ENCODE results near the gene BTC.
"Not testable (repeated sequence)": the region's sequence is repeated elsewhere in the genome, so short reads cannot be mapped to it uniquely, and the experiment has no call there.

BTC gene

GRCh38 chr4:74794382-74795010, at the start of gene BTC:
Gene BTC, minus strand, starts transcription at chr4:74794523. Its CDS starts 198 bp downstream, at chr4:74794325.
- no peak for DNase-seq

DNA sequence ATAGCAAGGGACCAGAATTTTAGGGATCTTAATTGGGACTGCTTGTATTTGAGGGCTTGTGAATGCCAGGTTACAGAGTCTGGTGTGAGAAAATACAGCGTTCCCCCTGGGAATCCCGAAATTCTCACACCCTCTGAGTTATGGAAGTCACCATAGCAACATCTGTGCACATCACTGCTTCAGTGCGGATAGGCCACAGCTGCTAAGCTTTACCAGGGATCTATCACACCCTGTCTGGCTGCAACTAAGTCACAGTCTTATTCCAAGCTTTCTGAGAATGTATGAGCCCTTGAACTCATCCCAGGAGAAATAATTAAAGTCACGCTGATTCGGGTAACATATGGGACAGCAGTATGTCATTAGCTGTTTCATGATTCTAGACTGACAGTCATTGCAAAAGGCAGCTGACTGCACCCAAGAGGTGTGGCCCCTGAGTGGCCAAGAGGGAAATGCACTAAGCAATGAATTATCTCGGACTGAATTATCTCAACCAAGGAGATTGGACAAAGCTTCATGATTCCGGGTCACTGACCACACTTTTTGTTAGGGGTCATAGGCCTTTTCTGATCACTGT, 46.7 kb upstream of the BTC start:
- no peak for DNase-seq

GRCh38 chr4:74838746-74839370, 44.5 kb upstream of the BTC start:
- no peak for DNase-seq

GRCh38 chr4:74830928-74831327, 36.6 kb upstream of the BTC start:
- no peak for DNase-seq

DNA sequence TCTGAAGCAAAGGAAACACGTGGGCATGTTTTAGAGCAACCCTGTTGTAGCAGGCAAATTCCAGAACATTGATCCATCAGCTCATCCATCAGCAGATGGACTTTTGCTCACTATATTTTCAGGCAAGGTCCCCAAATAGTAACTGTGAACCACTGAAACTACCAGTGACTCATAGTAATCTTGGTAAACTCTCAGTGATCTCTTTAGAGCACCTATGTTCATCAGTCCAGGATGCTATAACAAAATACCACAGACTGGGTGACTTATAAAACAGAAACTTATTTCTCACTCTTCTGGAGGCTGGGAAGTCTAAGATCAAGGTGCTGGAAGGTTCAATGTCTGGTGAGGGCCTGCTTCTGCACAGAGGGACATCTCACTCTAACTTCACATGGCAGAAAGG, 28.9 kb upstream of the BTC start:
- no peak for DNase-seq

GRCh38 chr4:74822603-74823002, 28.3 kb upstream of the BTC start:
- no peak for DNase-seq

DNA sequence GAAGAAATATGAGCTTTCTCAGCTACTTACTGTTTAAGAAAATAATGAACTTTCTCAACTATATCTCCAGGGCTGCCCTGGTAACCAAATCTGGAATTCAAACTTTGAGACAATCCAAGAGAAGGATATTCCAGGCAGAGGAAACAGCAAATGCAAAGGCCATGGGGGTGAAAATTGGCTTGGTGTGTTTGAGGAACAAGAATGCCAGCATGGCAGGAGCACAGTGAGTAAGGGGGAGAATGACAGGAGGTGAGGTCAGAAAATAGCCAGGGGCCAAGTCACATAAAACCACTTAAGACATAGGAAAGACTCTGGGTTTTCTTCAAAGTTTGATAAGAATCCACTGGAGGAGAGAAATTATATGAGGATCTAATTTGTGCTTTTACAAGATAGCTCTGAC, 27.2 kb upstream of the BTC start:
- DNase-seq: no peak

- no peak for DNase-seq
Observed at GRCh38 chr4:74814052-74814451, 19.7 kb upstream of the BTC start.

DNA sequence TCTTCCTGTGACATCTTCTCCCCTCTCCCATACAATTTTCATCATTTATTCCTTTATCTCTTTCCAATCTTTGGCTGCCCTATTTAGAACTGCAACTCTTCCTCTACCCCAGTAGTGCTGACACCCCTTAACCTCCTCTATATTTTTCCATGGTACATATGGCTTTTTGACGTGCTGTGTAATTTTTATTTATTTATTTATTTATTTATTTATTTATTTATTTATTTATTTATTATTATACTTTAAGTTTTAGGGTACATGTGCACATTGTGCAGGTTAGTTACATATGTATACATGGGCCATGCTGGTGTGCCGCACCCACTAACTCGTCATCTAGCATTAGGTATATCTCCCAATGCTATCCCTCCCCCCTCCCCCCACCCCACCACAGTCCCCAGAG, 17.7 kb upstream of the BTC start:
- DNase-seq: not testable (repeated sequence)

- DNase-seq: no peak
Observed at GRCh38 chr4:74805601-74806000, 11.3 kb upstream of the BTC start.

DNA sequence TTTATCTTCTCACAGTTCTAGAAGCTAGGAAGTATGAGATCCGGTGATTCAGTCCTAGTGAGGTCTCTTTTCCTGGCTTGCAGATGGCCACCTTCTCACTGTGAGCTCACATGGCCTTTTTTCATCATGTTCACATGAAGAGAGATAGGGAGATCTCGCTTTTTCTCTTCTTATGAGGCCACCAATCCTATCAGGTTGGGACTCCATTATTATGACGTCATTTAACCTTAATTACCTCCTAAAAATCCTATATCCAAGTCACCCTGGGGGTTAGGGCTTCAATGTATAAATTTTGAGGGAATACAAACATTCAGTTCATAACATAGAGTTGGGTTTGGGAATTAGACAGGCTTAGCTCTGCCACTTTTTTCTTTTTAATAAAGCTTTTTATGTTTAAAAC, 6.0 kb upstream of the BTC start:
- DNase-seq: no peak

DNA sequence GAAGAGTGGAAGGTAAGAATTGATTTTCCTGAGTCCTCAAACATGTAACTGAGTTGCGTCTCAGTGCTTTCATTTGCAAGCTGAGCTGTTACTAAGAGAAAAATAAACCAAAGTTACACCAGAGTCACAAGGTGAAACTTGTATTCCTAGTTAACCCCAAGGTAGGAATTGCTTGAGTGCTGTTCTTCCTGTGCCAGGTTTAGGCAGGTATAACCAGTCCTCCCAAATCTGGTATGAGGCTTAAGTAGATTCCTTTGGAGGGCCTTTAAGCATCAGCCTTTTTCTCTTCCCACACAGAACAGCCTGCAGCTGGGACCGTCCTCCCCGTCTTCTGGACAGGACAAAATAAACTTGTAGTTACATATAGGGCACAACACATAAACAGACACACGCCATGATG, 2.3 kb upstream of the BTC start:
- DNase-seq: no peak

- no peak for DNase-seq
Observed at GRCh38 chr4:74793757-74794381, 454 bp downstream of the BTC start.

GRCh38 chr4:74790652-74791051, 3.7 kb downstream of the BTC start:
- no peak for DNase-seq

DNA sequence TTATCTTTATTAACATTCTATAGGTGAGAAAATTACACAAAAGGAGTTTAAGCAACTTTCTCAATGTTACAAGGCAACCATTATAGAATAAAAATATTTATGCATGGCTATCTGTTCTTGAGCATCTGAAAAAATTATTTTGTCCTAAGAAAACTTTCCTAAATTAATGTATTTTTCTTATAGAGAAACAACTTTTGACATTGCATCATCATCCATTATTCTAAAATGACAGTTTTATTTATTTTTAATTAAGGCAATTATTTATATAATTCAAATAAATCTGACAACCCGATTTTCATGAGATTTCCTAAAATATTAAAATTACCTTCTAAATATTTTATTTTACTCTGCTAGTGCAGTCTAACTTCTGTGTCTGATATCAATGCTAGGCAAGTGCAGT, 4.8 kb downstream of the BTC start:
- no peak for DNase-seq

GRCh38 chr4:74777531-74777930, 16.8 kb downstream of the BTC start:
- no peak for DNase-seq

GRCh38 chr4:74772783-74773182, 21.5 kb downstream of the BTC start:
- no peak for DNase-seq

DNA sequence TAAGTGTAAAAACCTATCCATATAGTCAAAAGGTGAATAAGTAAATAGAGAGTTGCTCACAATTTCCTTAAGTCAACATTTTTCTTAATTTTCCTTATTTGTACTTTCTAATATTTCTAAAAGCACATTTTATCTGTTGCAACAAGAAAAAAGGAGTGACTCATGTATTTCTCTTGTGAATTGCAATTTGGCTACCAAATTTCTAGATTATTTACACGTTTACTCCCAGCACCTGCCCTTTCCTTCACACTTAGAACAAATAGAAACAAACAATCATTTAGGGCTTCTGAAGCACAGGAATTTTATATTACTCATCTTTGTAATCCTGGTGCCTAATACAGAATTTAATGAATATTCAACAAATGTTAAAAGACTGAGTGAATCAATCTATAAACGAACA, 22.2 kb downstream of the BTC start:
- DNase-seq: no peak

GRCh38 chr4:74770226-74770910, 24.0 kb downstream of the BTC start:
- no peak for DNase-seq

DNA sequence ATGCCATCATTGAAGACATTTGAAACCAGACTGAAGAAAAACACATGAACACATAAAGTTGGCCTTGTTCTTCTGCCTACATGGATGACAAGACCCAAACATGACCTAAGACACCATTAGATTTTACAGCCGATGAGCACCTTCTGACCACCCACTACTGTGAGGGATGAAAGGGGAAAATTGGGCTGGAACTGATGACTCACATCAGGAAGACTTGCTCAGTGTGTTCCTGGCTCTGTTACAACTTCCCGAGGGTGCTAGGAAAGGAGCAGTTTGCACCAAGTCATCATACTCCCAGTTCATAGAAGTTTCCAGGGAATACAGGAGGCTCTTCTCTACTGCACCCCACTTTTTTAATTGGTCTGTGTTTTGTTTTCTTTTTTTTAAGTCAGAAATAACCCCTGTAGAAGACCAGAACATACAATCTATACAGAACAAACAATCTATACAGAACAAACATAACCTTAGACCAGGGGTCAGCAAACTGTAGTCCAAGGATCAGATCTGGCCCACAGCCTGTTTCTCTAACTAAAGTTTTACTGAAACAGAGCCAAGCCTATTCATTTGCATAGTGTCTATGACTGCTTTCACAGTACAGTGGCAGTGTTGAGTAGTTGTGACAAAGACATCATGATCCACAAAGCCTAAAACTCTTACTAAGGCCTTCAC, 25.3 kb downstream of the BTC start:
- DNase-seq: no peak

DNA sequence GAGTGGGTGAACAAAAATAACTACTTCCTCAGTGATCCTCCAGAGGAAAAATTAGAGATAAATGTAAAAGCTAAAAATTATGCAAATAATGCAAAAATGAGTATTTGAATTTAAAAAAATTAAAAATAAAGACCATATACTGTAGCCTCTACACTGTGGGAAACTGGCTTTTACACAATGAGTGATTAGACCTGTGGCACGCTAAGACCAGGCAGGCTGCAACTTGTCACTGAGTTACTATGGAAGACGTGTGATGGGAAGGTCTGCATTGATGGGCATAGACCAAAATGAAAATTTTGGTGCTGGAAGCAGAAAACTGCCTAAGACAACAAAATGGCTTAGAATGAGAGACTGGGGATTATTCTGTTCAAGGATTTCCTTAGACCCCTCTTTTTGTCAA, 30.2 kb downstream of the BTC start:
- DNase-seq: no peak

- DNase-seq: no peak
Observed at GRCh38 chr4:74758551-74759145, 35.7 kb downstream of the BTC start.

DNA sequence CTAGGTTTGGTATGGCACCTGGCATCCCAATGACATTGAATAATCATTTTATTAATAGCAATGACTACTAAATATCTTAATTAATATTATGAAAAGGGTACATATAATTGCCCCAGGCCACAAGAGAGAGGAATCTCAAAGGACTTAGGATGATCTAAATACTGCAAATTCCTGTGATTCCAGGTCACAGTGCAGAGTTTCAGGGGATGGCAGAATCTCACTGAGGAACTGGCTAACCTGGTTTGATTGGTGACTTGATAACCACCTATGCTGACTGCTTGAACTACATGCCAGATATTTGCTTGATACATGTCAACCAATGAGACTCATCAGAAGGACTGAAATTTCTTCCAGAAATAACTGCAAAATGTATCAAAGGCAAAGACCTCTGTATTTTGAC, 37.2 kb downstream of the BTC start:
- no peak for DNase-seq

Measured in midbrain (tissue), 1 donor.